Measurements from ENCODE around the gene DNAH10.

The DNAH10 gene

DNA sequence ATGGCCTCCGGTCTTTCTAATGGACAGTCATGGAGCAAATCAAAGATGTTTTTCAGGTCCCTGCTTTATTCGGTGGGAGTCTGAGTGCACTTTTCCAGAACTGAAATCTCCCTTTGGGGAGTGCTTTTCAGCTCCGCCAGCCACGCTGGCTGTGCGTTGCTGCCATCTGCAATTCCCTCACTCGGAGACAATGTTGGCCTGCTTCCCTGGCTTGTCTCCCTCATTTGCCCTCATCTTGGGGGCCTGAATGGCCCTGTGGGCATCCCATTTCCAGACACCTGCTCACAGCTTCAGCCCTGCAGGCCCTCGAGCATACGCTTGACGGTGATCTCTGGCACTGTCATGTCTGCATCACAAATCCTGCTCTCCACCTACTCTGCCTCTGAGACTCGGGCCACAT lies 106.7 kb downstream of the DNAH10 start:
- no peaks in the 10 kb centered on the region for H3K9me3 ChIP-seq (ENCODE audit: low read length)
- no peak overlapping the region for H3K27ac ChIP-seq (ENCODE audit: low read depth, low read length, poor library complexity, severe bottlenecking)
- H3K27me3 ChIP-seq (ENCODE audit: insufficient read depth, low read length): no peaks in the 10 kb centered on the region; the same call in none of the 2 replicates
- no peak overlapping the region for H3K4me3 ChIP-seq (ENCODE audit: low read depth, low read length, poor library complexity, severe bottlenecking)
- no peaks in the 10 kb centered on the region for H3F3A ChIP-seq (ENCODE audit: insufficient read depth, low read length)
- H3K4me1 ChIP-seq (ENCODE audit: insufficient read depth, low read length, severe bottlenecking): no peaks in the 10 kb centered on the region
- TF ChIP-seq, protein P1, sequence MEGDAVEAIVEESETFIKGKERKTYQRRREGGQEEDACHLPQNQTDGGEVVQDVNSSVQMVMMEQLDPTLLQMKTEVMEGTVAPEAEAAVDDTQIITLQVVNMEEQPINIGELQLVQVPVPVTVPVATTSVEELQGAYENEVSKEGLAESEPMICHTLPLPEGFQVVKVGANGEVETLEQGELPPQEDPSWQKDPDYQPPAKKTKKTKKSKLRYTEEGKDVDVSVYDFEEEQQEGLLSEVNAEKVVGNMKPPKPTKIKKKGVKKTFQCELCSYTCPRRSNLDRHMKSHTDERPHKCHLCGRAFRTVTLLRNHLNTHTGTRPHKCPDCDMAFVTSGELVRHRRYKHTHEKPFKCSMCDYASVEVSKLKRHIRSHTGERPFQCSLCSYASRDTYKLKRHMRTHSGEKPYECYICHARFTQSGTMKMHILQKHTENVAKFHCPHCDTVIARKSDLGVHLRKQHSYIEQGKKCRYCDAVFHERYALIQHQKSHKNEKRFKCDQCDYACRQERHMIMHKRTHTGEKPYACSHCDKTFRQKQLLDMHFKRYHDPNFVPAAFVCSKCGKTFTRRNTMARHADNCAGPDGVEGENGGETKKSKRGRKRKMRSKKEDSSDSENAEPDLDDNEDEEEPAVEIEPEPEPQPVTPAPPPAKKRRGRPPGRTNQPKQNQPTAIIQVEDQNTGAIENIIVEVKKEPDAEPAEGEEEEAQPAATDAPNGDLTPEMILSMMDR (IDR thresholded peaks at IDR 0.05; ENCODE audit: low read length): no peak
- TF ChIP-seq EZH2 (IDR thresholded peaks at IDR 0.05; ENCODE audit: borderline replicate concordance, low read length): no peak
- H3K9me2 ChIP-seq (ENCODE audit: low read depth, low read length): no peaks in the 10 kb centered on the region
- H3K79me2 ChIP-seq (ENCODE audit: insufficient read depth, low read length): no peaks in the 10 kb centered on the region
- no peak overlapping the region for H2AFZ ChIP-seq (ENCODE audit: low read length)
- H4K20me1 ChIP-seq (ENCODE audit: insufficient read depth, low read length): no peaks in the 10 kb centered on the region
- H3K9ac ChIP-seq (ENCODE audit: low read length): no peak overlapping the region
- no peaks in the 10 kb centered on the region for H3K36me3 ChIP-seq (ENCODE audit: insufficient read depth, low read length)
- no peak overlapping the region for H3K4me2 ChIP-seq (ENCODE audit: low read length)

DNA sequence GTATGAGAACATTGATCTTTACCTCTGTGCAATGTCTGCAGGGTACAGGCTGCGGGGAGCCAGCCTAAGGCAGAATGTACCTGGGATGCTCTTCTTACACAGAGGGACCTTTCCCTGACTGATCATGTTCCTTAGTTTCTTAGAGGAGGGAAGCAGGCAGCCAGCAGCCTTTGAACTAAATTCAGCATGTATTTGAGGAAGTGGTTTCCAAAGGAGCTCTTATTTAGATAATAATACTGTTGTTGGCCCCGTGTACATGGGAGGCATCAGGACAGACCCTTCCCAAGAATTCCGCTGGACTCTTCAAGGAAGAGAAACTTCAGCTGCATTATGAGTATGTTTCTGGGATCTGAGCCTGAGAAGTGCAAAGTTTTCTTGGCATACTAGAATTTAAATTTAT lies 111.7 kb downstream of the DNAH10 start:
- Histone ChIP-seq H3K4me2 (ENCODE audit: low read length) (no peak overlapping the region), H3K9me3 (ENCODE audit: low read length) (no peaks in the 10 kb centered on the region), H3K4me3 (ENCODE audit: low read depth, low read length, poor library complexity, severe bottlenecking) (no peak overlapping the region), H3K4me1 (ENCODE audit: insufficient read depth, low read length, severe bottlenecking) (no peaks in the 10 kb centered on the region), H4K20me1 (ENCODE audit: insufficient read depth, low read length) (no peaks in the 10 kb centered on the region), H3K79me2 (ENCODE audit: insufficient read depth, low read length) (no peaks in the 10 kb centered on the region), H3F3A (ENCODE audit: insufficient read depth, low read length) (no peaks in the 10 kb centered on the region), H3K9ac (ENCODE audit: low read length) (no peak overlapping the region), H3K27ac (ENCODE audit: low read depth, low read length, poor library complexity, severe bottlenecking) (no peak overlapping the region), H3K36me3 (ENCODE audit: insufficient read depth, low read length) (no peaks in the 10 kb centered on the region), H2AFZ (ENCODE audit: low read length) (no peak overlapping the region), H3K9me2 (ENCODE audit: low read depth, low read length) (no peaks in the 10 kb centered on the region), H3K27me3 (ENCODE audit: insufficient read depth, low read length) (no peaks in the 10 kb centered on the region; the same call in none of the 2 replicates)
- TF ChIP-seq, protein P1 (IDR thresholded peaks at IDR 0.05; ENCODE audit: low read length): no peak
- no peak for TF ChIP-seq EZH2 (IDR thresholded peaks at IDR 0.05; ENCODE audit: borderline replicate concordance, low read length)

DNA sequence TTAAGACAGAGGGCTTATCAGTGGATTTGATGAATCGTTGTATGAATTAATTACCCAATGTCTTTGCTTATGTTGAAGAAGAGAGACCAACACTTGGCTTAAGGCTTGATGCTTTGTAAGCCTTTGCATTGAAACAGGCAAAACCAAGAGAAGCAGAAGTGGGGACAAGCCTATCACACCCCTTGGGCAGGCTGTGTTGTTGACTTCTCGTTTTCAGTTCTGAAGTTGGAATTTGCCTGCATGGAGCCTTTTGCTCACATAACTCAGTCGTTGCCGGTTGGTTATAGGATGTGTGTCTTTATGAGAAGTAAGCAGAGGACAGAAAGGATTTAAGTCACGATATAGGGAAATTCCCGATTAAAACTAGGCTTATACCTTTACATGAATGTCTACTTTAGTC lies 115.9 kb downstream of the DNAH10 start:
- no peak overlapping the region for H3K27ac ChIP-seq (ENCODE audit: low read depth, low read length, poor library complexity, severe bottlenecking)
- H3K9ac ChIP-seq (ENCODE audit: low read length): no peak overlapping the region
- H3K9me2 ChIP-seq (ENCODE audit: low read depth, low read length): no peaks in the 10 kb centered on the region
- H3K27me3 ChIP-seq (ENCODE audit: insufficient read depth, low read length): no peaks in the 10 kb centered on the region
- TF ChIP-seq, protein P1 (IDR thresholded peaks at IDR 0.05; ENCODE audit: low read length): no peak
- TF ChIP-seq EZH2 (IDR thresholded peaks at IDR 0.05; ENCODE audit: borderline replicate concordance, low read length): no peak
- H3K9me3 ChIP-seq (ENCODE audit: low read length): no peaks in the 10 kb centered on the region
- no peaks in the 10 kb centered on the region for H3K36me3 ChIP-seq (ENCODE audit: insufficient read depth, low read length)
- H3F3A ChIP-seq (ENCODE audit: insufficient read depth, low read length): no peaks in the 10 kb centered on the region
- no peaks in the 10 kb centered on the region for H3K4me1 ChIP-seq (ENCODE audit: insufficient read depth, low read length, severe bottlenecking)
- H3K79me2 ChIP-seq (ENCODE audit: insufficient read depth, low read length): no peaks in the 10 kb centered on the region
- no peak overlapping the region for H3K4me2 ChIP-seq (ENCODE audit: low read length)
- H4K20me1 ChIP-seq (ENCODE audit: insufficient read depth, low read length): no peaks in the 10 kb centered on the region
- no peak overlapping the region for H3K4me3 ChIP-seq (ENCODE audit: low read depth, low read length, poor library complexity, severe bottlenecking)
- no peak overlapping the region for H2AFZ ChIP-seq (ENCODE audit: low read length)
